ENCODE data around the gene ARF3. TPM values are rescaled to one million over a fixed set of nuclear protein-coding genes. Genes with fewer than 3 reads are reported as not detected.
A peak's percentile ranks its signal among the peaks of the same experiment; 100 is the strongest.

ARF3 gene
- total and polyA plus RNA-seq, 4 donors: 65.3 to 155 (median 109) TPM

GRCh38 chr12:48961331-48961730 is 4.0 kb upstream of the ARF3 start:
- intact Hi-C loops (cut with DNase I): no loop called here
- Histone ChIP-seq H3K4me3 (ENCODE audit: low read length in 2 of 2) (no peak overlapping the region), H3K27ac (ENCODE audit: low read depth in 1 of 2, low read length in 2 of 2) (no peak overlapping the region), H3K27me3 (ENCODE audit: control insufficient read depth in 1 of 2, insufficient read depth in 2 of 2, low read length in 1 of 2) (no peaks in the 10 kb centered on the region), H3K4me1 (ENCODE audit: control insufficient read depth in 1 of 2, insufficient read depth in 2 of 2, low read length in 2 of 2) (no peaks in the 10 kb centered on the region), H3K36me3 (ENCODE audit: control insufficient read depth in 1 of 2, insufficient read depth in 2 of 2, low read length in 1 of 2) (no peaks in the 10 kb centered on the region), H3K9me3 (ENCODE audit: control insufficient read depth, low read length) (no peaks in the 10 kb centered on the region)
- DNase-seq (no peak), ATAC-seq (ENCODE audit: low FRiP score) (no peak)
- WGBS, 2 donors: 48 to 60% methylated on average over 4 of the region's 4 CpGs

GRCh38 chr12:48960834-48961233 is 3.5 kb upstream of the ARF3 start:
- Histone ChIP-seq H3K4me1 (ENCODE audit: control insufficient read depth in 1 of 2, insufficient read depth in 2 of 2, low read length in 2 of 2) (no peaks in the 10 kb centered on the region), H3K27me3 (ENCODE audit: control insufficient read depth in 1 of 2, insufficient read depth in 2 of 2, low read length in 1 of 2) (no peaks in the 10 kb centered on the region), H3K9me3 (ENCODE audit: control insufficient read depth, low read length) (no peaks in the 10 kb centered on the region), H3K4me3 (ENCODE audit: low read length in 2 of 2) (no peak overlapping the region), H3K36me3 (ENCODE audit: control insufficient read depth in 1 of 2, insufficient read depth in 2 of 2, low read length in 1 of 2) (no peaks in the 10 kb centered on the region), H3K27ac (ENCODE audit: low read depth in 1 of 2, low read length in 2 of 2) (no peak overlapping the region)
- ATAC-seq (ENCODE audit: low FRiP score) (no peak), DNase-seq (no peak)
- WGBS, 2 donors: 65 to 73% methylated on average over 3 of the region's 3 CpGs
- intact Hi-C loops (cut with DNase I): no loop called here

GRCh38 chr12:48958049-48958388 is 732 bp upstream of the ARF3 start:
- H3K36me3 ChIP-seq (ENCODE audit: control insufficient read depth in 1 of 2, insufficient read depth in 2 of 2, low read length in 1 of 2): no peaks in the 10 kb centered on the region
- no peaks in the 10 kb centered on the region for H3K9me3 ChIP-seq (ENCODE audit: control insufficient read depth, low read length)
- no peak for DNase-seq
- intact Hi-C loops (cut with DNase I): no loop called here
- 20 to 22% methylated on average over 3 of the region's 3 CpGs for WGBS, 2 donors
- no peak overlapping the region for H3K27ac ChIP-seq (ENCODE audit: low read depth in 1 of 2, low read length in 2 of 2)
- H3K27me3 ChIP-seq (ENCODE audit: control insufficient read depth in 1 of 2, insufficient read depth in 2 of 2, low read length in 1 of 2): no peaks in the 10 kb centered on the region
- H3K4me3 ChIP-seq (ENCODE audit: low read length in 2 of 2): peak overlapping the region in 1 of 2 donors; percentile 97
- H3K4me1 ChIP-seq (ENCODE audit: control insufficient read depth in 1 of 2, insufficient read depth in 2 of 2, low read length in 2 of 2): no peaks in the 10 kb centered on the region
- no peak for ATAC-seq (ENCODE audit: low FRiP score)

- ATAC-seq (ENCODE audit: low FRiP score): peak; percentile 93
- WGBS, 2 donors: 1% methylated on average over 27 to 29 of the region's 29 CpGs
- peak overlapping the region in 1 of 2 donors; percentile 34 for H3K27ac ChIP-seq (ENCODE audit: low read depth in 1 of 2, low read length in 2 of 2)
Observed at GRCh38 chr12:48956279-48957140, 777 bp downstream of the ARF3 start.

GRCh38 chr12:48954841-48955501 is 2.3 kb downstream of the ARF3 start:
- no peak overlapping the region for H3K27ac ChIP-seq (ENCODE audit: low read depth in 1 of 2, low read length in 2 of 2)

More at GRCh38 chr12:48956279-48957140, 777 bp downstream of the ARF3 start:
- intact Hi-C loops (cut with DNase I): no loop called here
- no peaks in the 10 kb centered on the region for H3K4me1 ChIP-seq (ENCODE audit: control insufficient read depth in 1 of 2, insufficient read depth in 2 of 2, low read length in 2 of 2)
- no peaks in the 10 kb centered on the region for H3K27me3 ChIP-seq (ENCODE audit: control insufficient read depth in 1 of 2, insufficient read depth in 2 of 2, low read length in 1 of 2)
- H3K36me3 ChIP-seq (ENCODE audit: control insufficient read depth in 1 of 2, insufficient read depth in 2 of 2, low read length in 1 of 2): peaks cover 0 to 3% of the 10 kb centered on the region in 2 donors
- DNase-seq: peak; percentile 91 to 93
- H3K9me3 ChIP-seq (ENCODE audit: control insufficient read depth, low read length): no peaks in the 10 kb centered on the region
- peak overlapping the region; percentile 68 to 97 for H3K4me3 ChIP-seq (ENCODE audit: low read length in 2 of 2)

GRCh38 chr12:48954061-48954460 is 3.2 kb downstream of the ARF3 start:
- WGBS, 2 donors: 90% methylated on average over 3 of the region's 3 CpGs
- DNase-seq (no peak), ATAC-seq (ENCODE audit: low FRiP score) (no peak)
- Histone ChIP-seq H3K36me3 (ENCODE audit: control insufficient read depth in 1 of 2, insufficient read depth in 2 of 2, low read length in 1 of 2) (peaks cover 0 to 3% of the 10 kb centered on the region in 2 donors), H3K4me1 (ENCODE audit: control insufficient read depth in 1 of 2, insufficient read depth in 2 of 2, low read length in 2 of 2) (no peaks in the 10 kb centered on the region), H3K4me3 (ENCODE audit: low read length in 2 of 2) (no peak overlapping the region), H3K27ac (ENCODE audit: low read depth in 1 of 2, low read length in 2 of 2) (no peak overlapping the region), H3K27me3 (ENCODE audit: control insufficient read depth in 1 of 2, insufficient read depth in 2 of 2, low read length in 1 of 2) (no peaks in the 10 kb centered on the region), H3K9me3 (ENCODE audit: control insufficient read depth, low read length) (no peaks in the 10 kb centered on the region)
- intact Hi-C loops (cut with DNase I): no loop called here

More at GRCh38 chr12:48954841-48955501, 2.3 kb downstream of the ARF3 start:
- H3K4me3 ChIP-seq (ENCODE audit: low read length in 2 of 2): no peak overlapping the region
- WGBS, 2 donors: 72 to 77% methylated on average over 3 of the region's 3 CpGs
- H3K9me3 ChIP-seq (ENCODE audit: control insufficient read depth, low read length): no peaks in the 10 kb centered on the region
- ATAC-seq (ENCODE audit: low FRiP score): no peak
- peaks cover 0 to 3% of the 10 kb centered on the region in 2 donors for H3K36me3 ChIP-seq (ENCODE audit: control insufficient read depth in 1 of 2, insufficient read depth in 2 of 2, low read length in 1 of 2)
- intact Hi-C loops (cut with DNase I): no loop called here
- DNase-seq: no peak
- no peaks in the 10 kb centered on the region for H3K27me3 ChIP-seq (ENCODE audit: control insufficient read depth in 1 of 2, insufficient read depth in 2 of 2, low read length in 1 of 2)
- H3K4me1 ChIP-seq (ENCODE audit: control insufficient read depth in 1 of 2, insufficient read depth in 2 of 2, low read length in 2 of 2): no peaks in the 10 kb centered on the region

- H3K9me3 ChIP-seq (ENCODE audit: control insufficient read depth, low read length): no peaks in the 10 kb centered on the region
- no peaks in the 10 kb centered on the region for H3K4me1 ChIP-seq (ENCODE audit: control insufficient read depth in 1 of 2, insufficient read depth in 2 of 2, low read length in 2 of 2)
- H3K36me3 ChIP-seq (ENCODE audit: control insufficient read depth in 1 of 2, insufficient read depth in 2 of 2, low read length in 1 of 2): peaks cover 0 to 3% of the 10 kb centered on the region in 2 donors
- H3K27ac ChIP-seq (ENCODE audit: low read depth in 1 of 2, low read length in 2 of 2): no peak overlapping the region
- ATAC-seq (ENCODE audit: low FRiP score) (no peak), DNase-seq (no peak)
- intact Hi-C loops (cut with DNase I): no loop called here
- H3K27me3 ChIP-seq (ENCODE audit: control insufficient read depth in 1 of 2, insufficient read depth in 2 of 2, low read length in 1 of 2): no peaks in the 10 kb centered on the region
- H3K4me3 ChIP-seq (ENCODE audit: low read length in 2 of 2): no peak overlapping the region
- WGBS, 2 donors: 83 to 84% methylated on average over 4 of the region's 4 CpGs
Observed at GRCh38 chr12:48952691-48953090, 4.6 kb downstream of the ARF3 start.

GRCh38 chr12:48947727-48948126 is 9.6 kb downstream of the ARF3 start:
- H3K36me3 ChIP-seq (ENCODE audit: control insufficient read depth in 1 of 2, insufficient read depth in 2 of 2, low read length in 1 of 2): peaks cover 0 to 3% of the 10 kb centered on the region in 2 donors

GRCh38 chr12:48946943-48947342 is 10.3 kb downstream of the ARF3 start:
- Histone ChIP-seq H3K4me3 (ENCODE audit: low read length in 2 of 2) (no peak overlapping the region), H3K4me1 (ENCODE audit: control insufficient read depth in 1 of 2, insufficient read depth in 2 of 2, low read length in 2 of 2) (no peaks in the 10 kb centered on the region), H3K27me3 (ENCODE audit: control insufficient read depth in 1 of 2, insufficient read depth in 2 of 2, low read length in 1 of 2) (no peaks in the 10 kb centered on the region), H3K27ac (ENCODE audit: low read depth in 1 of 2, low read length in 2 of 2) (no peak overlapping the region), H3K36me3 (ENCODE audit: control insufficient read depth in 1 of 2, insufficient read depth in 2 of 2, low read length in 1 of 2) (no peaks in the 10 kb centered on the region), H3K9me3 (ENCODE audit: control insufficient read depth, low read length) (no peaks in the 10 kb centered on the region)
- ATAC-seq (ENCODE audit: low FRiP score) (no peak), DNase-seq (no peak)
- intact Hi-C loops (cut with DNase I): no loop called here
- 21 to 27% methylated on average over 6 of the region's 6 CpGs for WGBS, 2 donors

More at GRCh38 chr12:48947727-48948126, 9.6 kb downstream of the ARF3 start:
- Histone ChIP-seq H3K27ac (ENCODE audit: low read depth in 1 of 2, low read length in 2 of 2) (no peak overlapping the region), H3K4me1 (ENCODE audit: control insufficient read depth in 1 of 2, insufficient read depth in 2 of 2, low read length in 2 of 2) (no peaks in the 10 kb centered on the region), H3K9me3 (ENCODE audit: control insufficient read depth, low read length) (no peaks in the 10 kb centered on the region), H3K27me3 (ENCODE audit: control insufficient read depth in 1 of 2, insufficient read depth in 2 of 2, low read length in 1 of 2) (no peaks in the 10 kb centered on the region), H3K4me3 (ENCODE audit: low read length in 2 of 2) (no peak overlapping the region)
- intact Hi-C loops (cut with DNase I): no loop called here
- ATAC-seq (ENCODE audit: low FRiP score) (no peak), DNase-seq (no peak)
- 95 to 98% methylated on average over 3 of the region's 3 CpGs for WGBS, 2 donors

Data from aorta (tissue), 5 donors.